Thyroid gland (tissue), 4 donors: ENCODE measurements around the gene PDZRN3. TPM values are rescaled to one million over a fixed set of nuclear protein-coding genes. Genes with fewer than 3 reads are reported as not detected.
"Not testable (repeated sequence)": the region's sequence is repeated elsewhere in the genome, so short reads cannot be mapped to it uniquely, and the experiment has no call there.

Source experiments
- DNase-seq, 2 donors: peaks; one replicate each; pipeline ENCODE4 v3.0.0-alpha.2; 2019
- H3K27ac ChIP-seq, 3 donors: fragments of 200-600 bp; sonication (generic); 1 replicate in 2 of 3; 2 replicates in 1 of 3; pipeline ENCODE4 v1.5.1; 2016 to 2019; ENCODE audit warnings: mild to moderate bottlenecking in 1 of 3, moderate library complexity in 1 of 3
- H3K27me3 ChIP-seq: fragments of 200-600 bp; sonication (generic); one replicate; pipeline ENCODE4 v1.5.1; 2019
- H3K36me3 ChIP-seq, 2 donors: fragments of 200-600 bp; sonication (generic); one replicate each; pipeline ENCODE4 v1.5.1; 2016 to 2019
- H3K4me1 ChIP-seq, 2 donors: fragments of 200-600 bp; sonication (generic); one replicate each; pipeline ENCODE4 v1.5.1; 2017 to 2019
- H3K4me3 ChIP-seq, 3 donors: fragments of 200-600 bp; sonication (generic); replicated peaks in 1 of 3; 1 replicate in 2 of 3; 2 replicates in 1 of 3; pipeline ENCODE4 v1.5.1; 2016; ENCODE audit warnings: mild to moderate bottlenecking in 1 of 3
- H3K9me3 ChIP-seq: fragments of 200-600 bp; sonication (generic); one replicate; pipeline ENCODE4 v1.5.1; 2017
- POLR2A ChIP-seq, 2 donors: fragments of 450-650 bp; IDR thresholded peaks; one replicate each; pipeline ENCODE4 v1.6.1; 2017; ENCODE audit warnings: antibody characterized with exemption in 2 of 2, mild to moderate bottlenecking in 2 of 2, moderate library complexity in 1 of 2
- WGBS, 2 donors: methylation state at CpG; one replicate each; pipeline ENCODE4 v1.1.5; 2017; 5-methylcytosine and 5-hydroxymethylcytosine counted together
- intact Hi-C: fragments of 100-400 bp; cut with DNase I; formaldehyde crosslinking; loops from one replicate; pipeline ENCODE4 v1.15.1; 2023
- total RNA-seq, 4 donors: library from RNA; depleted of rRNA; stranded (reverse); fragments of >200 nt; gene quantifications; one replicate each; pipeline ENCODE4 v1.2.3, GENCODE V29; 2016
- TF ChIP-seq, protein P1 (sequence below), 6 experiments: fragments of 200-600 bp in 3 of 6; fragments of 450-650 bp in 3 of 6; sonication (generic) in 3 of 6; IDR thresholded peaks; one replicate each; pipeline ENCODE4 v1.5.1; 2016 to 2019; ENCODE audit warnings: antibody characterized with exemption in 6 of 6, mild to moderate bottlenecking in 2 of 6, inconsistent platforms in 1 of 6, moderate library complexity in 1 of 6

The PDZRN3 gene
- total RNA-seq, 4 donors from 2014 or later = 4.4 to 8.3 (median 6.0) TPM

DNA sequence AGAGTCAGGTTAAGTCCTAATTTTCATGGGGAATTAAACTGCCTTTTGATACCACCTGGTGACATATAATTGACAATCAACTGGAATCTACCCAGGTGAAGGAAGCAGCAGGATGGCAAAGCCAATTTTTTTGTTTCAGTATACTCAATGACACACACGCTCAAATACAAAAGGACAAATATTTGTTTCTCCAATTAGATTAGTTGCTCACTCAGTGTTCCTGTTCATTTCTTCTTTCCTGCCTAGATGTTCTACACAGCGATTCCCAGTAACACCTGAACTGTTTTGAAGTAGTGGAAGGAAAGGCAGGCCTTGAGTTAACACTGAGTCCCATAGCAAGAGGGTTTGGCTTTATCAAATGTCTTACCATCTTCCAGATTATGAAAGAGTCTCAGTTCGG lies 157.5 kb downstream of the PDZRN3 start:
- no peak for DNase-seq
- intact Hi-C loops = no loop called here
- H3K27ac ChIP-seq = no peak overlapping the region

DNA sequence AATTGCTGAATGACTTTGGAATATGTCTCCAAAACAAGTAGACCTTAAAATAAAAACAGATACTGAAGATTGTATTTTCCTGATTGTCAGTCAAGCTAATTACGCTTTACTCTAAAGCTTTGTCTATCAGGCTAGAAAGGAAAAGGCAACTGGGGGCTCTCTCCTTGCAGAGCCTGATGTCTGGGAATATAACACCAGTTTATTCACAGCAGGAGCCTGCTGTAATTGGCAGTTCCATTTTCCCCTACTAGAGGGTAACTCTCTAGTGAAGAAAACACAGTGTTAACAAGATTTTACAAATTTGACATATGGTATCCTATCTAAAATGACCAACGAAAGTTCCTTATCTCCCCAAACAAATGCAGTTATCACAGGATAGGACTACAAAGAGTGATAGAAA lies 158.8 kb downstream of the PDZRN3 start:
- no peak overlapping the region for H3K27ac ChIP-seq
- intact Hi-C loops = no loop called here
- TF ChIP-seq, protein P1, sequence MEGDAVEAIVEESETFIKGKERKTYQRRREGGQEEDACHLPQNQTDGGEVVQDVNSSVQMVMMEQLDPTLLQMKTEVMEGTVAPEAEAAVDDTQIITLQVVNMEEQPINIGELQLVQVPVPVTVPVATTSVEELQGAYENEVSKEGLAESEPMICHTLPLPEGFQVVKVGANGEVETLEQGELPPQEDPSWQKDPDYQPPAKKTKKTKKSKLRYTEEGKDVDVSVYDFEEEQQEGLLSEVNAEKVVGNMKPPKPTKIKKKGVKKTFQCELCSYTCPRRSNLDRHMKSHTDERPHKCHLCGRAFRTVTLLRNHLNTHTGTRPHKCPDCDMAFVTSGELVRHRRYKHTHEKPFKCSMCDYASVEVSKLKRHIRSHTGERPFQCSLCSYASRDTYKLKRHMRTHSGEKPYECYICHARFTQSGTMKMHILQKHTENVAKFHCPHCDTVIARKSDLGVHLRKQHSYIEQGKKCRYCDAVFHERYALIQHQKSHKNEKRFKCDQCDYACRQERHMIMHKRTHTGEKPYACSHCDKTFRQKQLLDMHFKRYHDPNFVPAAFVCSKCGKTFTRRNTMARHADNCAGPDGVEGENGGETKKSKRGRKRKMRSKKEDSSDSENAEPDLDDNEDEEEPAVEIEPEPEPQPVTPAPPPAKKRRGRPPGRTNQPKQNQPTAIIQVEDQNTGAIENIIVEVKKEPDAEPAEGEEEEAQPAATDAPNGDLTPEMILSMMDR (IDR thresholded peaks at IDR 0.05) = no peak
- TF ChIP-seq POLR2A (IDR thresholded peaks at IDR 0.05) = no peak
- no peak for DNase-seq
- H3K9me3 ChIP-seq = no peaks in the 10 kb centered on the region
- WGBS, 2 donors = 81 to 93% methylated on average over 2 of the region's 2 CpGs
- no peaks in the 10 kb centered on the region for H3K4me1 ChIP-seq
- H3K27me3 ChIP-seq = no peaks in the 10 kb centered on the region
- H3K4me3 ChIP-seq = no peak overlapping the region
- no peaks in the 10 kb centered on the region for H3K36me3 ChIP-seq

More for the DNA sequence above, 157.5 kb downstream of the PDZRN3 start:
- H3K4me3 ChIP-seq = no peak overlapping the region
- H3K4me1 ChIP-seq = no peaks in the 10 kb centered on the region
- H3K9me3 ChIP-seq = no peaks in the 10 kb centered on the region
- WGBS, 2 donors = 89 to 90% methylated on average over 3 of the region's 3 CpGs
- TF ChIP-seq POLR2A (IDR thresholded peaks at IDR 0.05) = no peak
- TF ChIP-seq, protein P1 (IDR thresholded peaks at IDR 0.05) = no peak
- H3K36me3 ChIP-seq = no peaks in the 10 kb centered on the region
- H3K27me3 ChIP-seq = no peaks in the 10 kb centered on the region

DNA sequence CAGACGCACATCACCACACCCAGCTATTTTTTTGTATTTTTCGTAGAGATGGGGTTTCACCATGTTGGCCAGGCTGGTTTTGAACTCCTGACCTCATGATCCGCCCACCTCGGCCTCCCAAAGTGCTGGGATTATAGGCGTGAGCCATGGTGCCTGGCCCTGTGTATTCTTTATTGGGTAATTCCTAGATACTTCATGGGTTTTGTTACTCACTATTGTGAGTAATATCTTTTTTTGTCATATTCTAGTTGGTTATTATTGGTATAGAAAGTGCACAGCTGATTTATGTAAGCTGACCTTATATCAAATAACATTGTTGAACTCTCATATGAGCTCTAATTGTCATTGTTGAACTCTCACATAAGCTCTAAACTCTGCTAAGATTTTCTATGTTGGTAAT lies 160.6 kb downstream of the PDZRN3 start:
- H3K9me3 ChIP-seq, H3K36me3 ChIP-seq, H3K4me3 ChIP-seq, H3K4me1 ChIP-seq, H3K27me3 ChIP-seq, H3K27ac ChIP-seq, DNase-seq, intact Hi-C loops: not testable (repeated sequence)
- WGBS, 2 donors = 91 to 93% methylated on average over 5 of the region's 5 CpGs

GRCh38 chr3:73461547-73461946 lies 163.2 kb downstream of the PDZRN3 start:
- WGBS, 2 donors = 79 to 87% methylated on average over 4 of the region's 4 CpGs
- H3K36me3 ChIP-seq = no peaks in the 10 kb centered on the region
- no peaks in the 10 kb centered on the region for H3K27me3 ChIP-seq
- DNase-seq = no peak
- no peak overlapping the region for H3K4me3 ChIP-seq
- H3K27ac ChIP-seq = no peak overlapping the region
- intact Hi-C loops = no loop called here
- no peaks in the 10 kb centered on the region for H3K9me3 ChIP-seq
- TF ChIP-seq, protein P1 (IDR thresholded peaks at IDR 0.05) = no peak
- no peak for TF ChIP-seq POLR2A (IDR thresholded peaks at IDR 0.05)
- H3K4me1 ChIP-seq = no peaks in the 10 kb centered on the region

- intact Hi-C loops = loop anchor here (5.0 kb wide), 1 partner anchor 43 kb away; no protein-coding TSS in a partner anchor
These were observed 165.0 kb downstream of the PDZRN3 start for GRCh38 chr3:73459711-73460110.

More at GRCh38 chr3:73459711-73460110, 165.0 kb downstream of the PDZRN3 start:
- Histone ChIP-seq H3K27me3 (no peaks in the 10 kb centered on the region), H3K36me3 (no peaks in the 10 kb centered on the region), H3K9me3 (no peaks in the 10 kb centered on the region), H3K27ac (no peak overlapping the region), H3K4me3 (no peak overlapping the region), H3K4me1 (no peaks in the 10 kb centered on the region)
- no peak for TF ChIP-seq POLR2A (IDR thresholded peaks at IDR 0.05)
- TF ChIP-seq, protein P1 (IDR thresholded peaks at IDR 0.05) = no peak
- no peak for DNase-seq
- 91 to 93% methylated on average over 2 of the region's 2 CpGs for WGBS, 2 donors
